GM12878 (cell line): ENCODE data around the gene ZMYND19. TPM values are rescaled to one million over a fixed set of nuclear protein-coding genes. Genes with fewer than 3 reads are reported as not detected.
"Not testable (repeated sequence)": the region's sequence is repeated elsewhere in the genome, so short reads cannot be mapped to it uniquely, and the experiment has no call there.

Source experiments
- ATAC-seq: fragments of 200-7000 bp; cut with Tn5 transposase; 3 replicates; pipeline ENCODE4 v1.9.1; 2020; ENCODE audit warnings: mild to moderate bottlenecking, moderate library complexity
- BruUV-seq: library from RNA; stranded (reverse); fragments of 400-500 nt; replicated peaks from 2 replicates; lab custom pipeline; 2021; lab: Mats Ljungman, UMichigan
- CTCF ChIA-PET: fragments of 300-600 bp; sonication (Branson Sonifier 250); formaldehyde crosslinking; extraction: SDS; loops from one replicate; lab custom pipeline; 2021; ENCODE audit warnings: inconsistent platforms; lab: Yijun Ruan, JAX
- POLR2A ChIA-PET: fragments of 350-600 bp; formaldehyde crosslinking; extraction: SDS; loops from one replicate; lab custom pipeline; 2021; ENCODE audit warnings: inconsistent platforms; lab: Charles Lee
- RAD21 ChIA-PET: fragments of 300-600 bp; sonication (Branson Sonifier 250); formaldehyde crosslinking; loops from one replicate; lab custom pipeline; 2023; ENCODE audit warnings: antibody characterized with exemption; ENCODE audit not compliant: unreplicated experiment; lab: Charles Lee
- SMC1A ChIA-PET: fragments of 300-600 bp; sonication (Branson Sonifier 250); formaldehyde crosslinking; loops from one replicate; lab custom pipeline; 2023; ENCODE audit not compliant: unreplicated experiment, uncharacterized antibody; lab: Charles Lee
- DNase-seq: peaks from one replicate; pipeline ENCODE4 v3.0.0-alpha.2; 2011; ENCODE audit warnings: low read depth, low spot score
- FAIRE-seq: peaks from 3 replicates; lab custom pipeline; 2011; peaks lifted over from hg19 to GRCh38; lab: Jason Lieb, UNC
- H2AFZ ChIP-seq: 2 replicates; pipeline ENCODE4 v1.6.0; 2011; ENCODE audit warnings: low read depth, low read length, control low read depth; ENCODE audit not compliant: control insufficient read depth
- H3K27ac ChIP-seq: 2 replicates; pipeline ENCODE4 v1.5.1; 2011; ENCODE audit warnings: control low read depth; ENCODE audit not compliant: control insufficient read depth, insufficient read depth
- H3K27me3 ChIP-seq, 2 experiments: replicated peaks in 1 of 2; 2 replicates each; pipeline versions ENCODE4 v1.6.0 to v1.6.1; 2011; ENCODE audit warnings: low read length in 1 of 2; ENCODE audit not compliant: control insufficient read depth in 2 of 2, insufficient read depth in 2 of 2
- H3K36me3 ChIP-seq, 2 experiments: 2 replicates each; pipeline ENCODE4 v1.5.1; 2011; ENCODE audit warnings: low read length in 1 of 2; ENCODE audit not compliant: control insufficient read depth in 2 of 2, insufficient read depth in 2 of 2
- H3K4me1 ChIP-seq: 2 replicates; pipeline ENCODE4 v1.6.1; 2011; ENCODE audit warnings: mild to moderate bottlenecking, low read length, moderate library complexity, mixed read lengths; ENCODE audit not compliant: control insufficient read depth, insufficient read depth
- H3K4me2 ChIP-seq: 2 replicates; pipeline ENCODE4 v1.6.0; 2011; ENCODE audit warnings: control low read depth; ENCODE audit not compliant: control insufficient read depth, insufficient read depth
- H3K4me3 ChIP-seq: fragments of 200-600 bp; sonication (generic); 2 replicates; pipeline ENCODE4 v1.5.1; 2016
- H3K79me2 ChIP-seq: 2 replicates; pipeline ENCODE4 v1.6.0; 2011; ENCODE audit warnings: low read length; ENCODE audit not compliant: control insufficient read depth, insufficient read depth
- H3K9ac ChIP-seq: 2 replicates; pipeline ENCODE4 v1.8.0; 2011; ENCODE audit warnings: low read length, control low read depth, mixed read lengths; ENCODE audit not compliant: control insufficient read depth, insufficient read depth
- H3K9me3 ChIP-seq: replicated peaks from 3 replicates; pipeline ENCODE4 v1.5.1; 2011; ENCODE audit warnings: mild to moderate bottlenecking, low read length; ENCODE audit not compliant: control insufficient read depth, insufficient read depth
- H4K20me1 ChIP-seq: 2 replicates; pipeline ENCODE4 v1.6.0; 2011; ENCODE audit not compliant: control insufficient read depth, insufficient read depth
- ZNF384 ChIP-seq: IDR thresholded peaks from 2 replicates; pipeline ENCODE4 v1.6.1; 2012; ENCODE audit warnings: low read depth, mild to moderate bottlenecking, low read length, improper control_type of control experiment, borderline replicate concordance
- WGBS: methylation state at CpG from one replicate; pipeline ENCODE4 v1.1.6; 2016; ENCODE audit warnings: low lambda C conversion rate; ENCODE audit not compliant: insufficient replicate concordance, insufficient coverage; ENCODE audit errors: missing lambda C conversion rate; 5-methylcytosine and 5-hydroxymethylcytosine counted together
- in situ Hi-C: fragments of 300-500 bp; cut with MboI; formaldehyde crosslinking; loops from 9 replicates; pipeline ENCODE4 v1.14.3; 2018; ENCODE audit warnings: mixed read lengths
- intact Hi-C: fragments of 100-400 bp; cut with micrococcal nuclease; formaldehyde crosslinking; loops from one replicate; pipeline ENCODE4 v1.14.2; 2022; ENCODE audit not compliant: unreplicated experiment
- polyA plus RNA-seq, 11 experiments: library from polyadenylated mRNA; depleted of rRNA in 4 of 11; unstranded in 6 of 11; stranded (reverse) in 5 of 11; fragments of >200 nt; fragmentation: Nextera tagmentation in 4 of 11; fragmentation: Illumina TruSeq in 1 of 11; extraction: Ambion mirVana in 4 of 11; extraction: Trizol in 1 of 11; gene quantifications; 1 replicate in 1 of 11; 2 replicates in 10 of 11; pipeline versions ENCODE4 v1.2.1 to v1.2.3, GENCODE V29; 2011 to 2016; ENCODE audit warnings: inconsistent platforms in 2 of 11, missing spikeins in 2 of 11, low read depth in 1 of 11
- total RNA-seq, 4 experiments: library from RNA; depleted of rRNA in 3 of 4; stranded (reverse); fragments of >200 nt in 3 of 4; fragmentation: Illumina TruSeq in 1 of 4; extraction: Trizol in 1 of 4; gene quantifications; 2 replicates each; pipeline versions ENCODE4 v1.2.1 to v1.2.3, GENCODE V29; 2013 to 2021
- TF ChIP-seq, protein P1 (sequence below): IDR thresholded peaks from 2 replicates; pipeline ENCODE4 v1.6.1; 2012; ENCODE audit warnings: mild to moderate bottlenecking, low read depth, low read length
- TF ChIP-seq, protein P2 (sequence below): IDR thresholded peaks from 2 replicates; pipeline ENCODE4 v1.6.1; 2011; ENCODE audit warnings: low read depth, low read length, improper control_type of control experiment, borderline replicate concordance

The ZMYND19 gene
- total and polyA plus RNA-seq, 10 of the 15 experiments (the other 5 are each of a cell fraction or from before 2014, with no cell fraction given) = 0.84 to 54.8 (median 20.1) TPM

DNA sequence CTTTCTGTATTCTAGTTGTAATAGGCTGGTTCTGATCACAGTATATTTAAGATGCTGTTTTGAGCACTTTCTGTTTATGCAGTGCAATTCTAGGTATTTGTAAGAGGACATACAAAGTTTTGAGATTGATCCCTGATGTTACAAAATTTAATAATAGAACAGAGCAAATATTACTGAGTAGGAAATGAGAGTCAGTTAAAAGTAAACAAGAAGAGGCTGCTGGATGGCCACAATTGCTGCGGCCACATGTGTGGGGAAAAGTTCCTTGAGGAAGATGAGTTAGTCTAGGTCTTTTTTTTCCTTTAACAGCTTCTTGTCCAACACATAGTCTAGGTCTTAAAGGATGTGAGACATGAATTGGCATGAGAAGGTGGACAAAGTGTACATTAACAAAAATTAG lies 39.8 kb upstream of the ZMYND19 start (continued):
- TF ChIP-seq, protein P1, sequence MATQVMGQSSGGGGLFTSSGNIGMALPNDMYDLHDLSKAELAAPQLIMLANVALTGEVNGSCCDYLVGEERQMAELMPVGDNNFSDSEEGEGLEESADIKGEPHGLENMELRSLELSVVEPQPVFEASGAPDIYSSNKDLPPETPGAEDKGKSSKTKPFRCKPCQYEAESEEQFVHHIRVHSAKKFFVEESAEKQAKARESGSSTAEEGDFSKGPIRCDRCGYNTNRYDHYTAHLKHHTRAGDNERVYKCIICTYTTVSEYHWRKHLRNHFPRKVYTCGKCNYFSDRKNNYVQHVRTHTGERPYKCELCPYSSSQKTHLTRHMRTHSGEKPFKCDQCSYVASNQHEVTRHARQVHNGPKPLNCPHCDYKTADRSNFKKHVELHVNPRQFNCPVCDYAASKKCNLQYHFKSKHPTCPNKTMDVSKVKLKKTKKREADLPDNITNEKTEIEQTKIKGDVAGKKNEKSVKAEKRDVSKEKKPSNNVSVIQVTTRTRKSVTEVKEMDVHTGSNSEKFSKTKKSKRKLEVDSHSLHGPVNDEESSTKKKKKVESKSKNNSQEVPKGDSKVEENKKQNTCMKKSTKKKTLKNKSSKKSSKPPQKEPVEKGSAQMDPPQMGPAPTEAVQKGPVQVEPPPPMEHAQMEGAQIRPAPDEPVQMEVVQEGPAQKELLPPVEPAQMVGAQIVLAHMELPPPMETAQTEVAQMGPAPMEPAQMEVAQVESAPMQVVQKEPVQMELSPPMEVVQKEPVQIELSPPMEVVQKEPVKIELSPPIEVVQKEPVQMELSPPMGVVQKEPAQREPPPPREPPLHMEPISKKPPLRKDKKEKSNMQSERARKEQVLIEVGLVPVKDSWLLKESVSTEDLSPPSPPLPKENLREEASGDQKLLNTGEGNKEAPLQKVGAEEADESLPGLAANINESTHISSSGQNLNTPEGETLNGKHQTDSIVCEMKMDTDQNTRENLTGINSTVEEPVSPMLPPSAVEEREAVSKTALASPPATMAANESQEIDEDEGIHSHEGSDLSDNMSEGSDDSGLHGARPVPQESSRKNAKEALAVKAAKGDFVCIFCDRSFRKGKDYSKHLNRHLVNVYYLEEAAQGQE = no peak
- TF ChIP-seq, protein P2, sequence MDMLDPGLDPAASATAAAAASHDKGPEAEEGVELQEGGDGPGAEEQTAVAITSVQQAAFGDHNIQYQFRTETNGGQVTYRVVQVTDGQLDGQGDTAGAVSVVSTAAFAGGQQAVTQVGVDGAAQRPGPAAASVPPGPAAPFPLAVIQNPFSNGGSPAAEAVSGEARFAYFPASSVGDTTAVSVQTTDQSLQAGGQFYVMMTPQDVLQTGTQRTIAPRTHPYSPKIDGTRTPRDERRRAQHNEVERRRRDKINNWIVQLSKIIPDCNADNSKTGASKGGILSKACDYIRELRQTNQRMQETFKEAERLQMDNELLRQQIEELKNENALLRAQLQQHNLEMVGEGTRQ = no peak
- no peak for TF ChIP-seq ZNF384

DNA sequence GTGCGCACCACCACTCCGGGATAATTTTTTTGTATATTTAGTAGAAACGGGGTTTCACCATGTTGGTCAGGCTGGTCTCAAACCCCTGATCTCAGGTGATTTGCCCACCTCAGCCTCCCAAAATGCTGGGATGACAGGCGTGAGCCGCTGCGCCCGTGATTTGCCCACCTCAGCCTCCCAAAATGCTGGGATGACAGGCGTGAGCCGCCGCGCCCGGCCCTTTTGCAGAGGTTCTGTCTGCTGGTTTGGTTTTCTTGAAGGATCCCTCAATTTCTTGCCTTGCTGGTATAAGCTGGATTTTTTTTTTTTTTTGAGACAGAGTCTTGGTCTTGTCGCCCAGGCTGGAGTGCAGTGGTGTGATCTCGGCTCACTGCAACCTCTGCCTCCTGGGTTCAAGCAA lies 37.1 kb upstream of the ZMYND19 start:
- H3K36me3 ChIP-seq, H4K20me1 ChIP-seq, SMC1A ChIA-PET, H2AFZ ChIP-seq, FAIRE-seq, ATAC-seq, BruUV-seq, H3K4me3 ChIP-seq, H3K27ac ChIP-seq, intact Hi-C loops, H3K9me3 ChIP-seq, H3K27me3 ChIP-seq, H3K9ac ChIP-seq, H3K4me2 ChIP-seq, DNase-seq, in situ Hi-C loops: not testable (repeated sequence)
- RAD21 ChIA-PET = interaction anchor here (1.0 to 1.6 kb wide), 3 partner anchors 9 to 45 kb away, joined by 3 to 4 read pairs (median 3); no protein-coding TSS in a partner anchor
- Histone ChIP-seq H3K79me2 (peaks cover 97% of the 10 kb centered on the region), H3K4me1 (peaks cover 44% of the 10 kb centered on the region)
- CTCF ChIA-PET = interaction anchor here (1.2 to 1.6 kb wide), 2 partner anchors 8 to 22 kb away, joined by 4 to 7 read pairs; partner anchors contain the start of gene EHMT1
- WGBS = 99% methylated on average over 13 of the region's 14 CpGs
- POLR2A ChIA-PET = interaction anchor here (0.6 to 2.0 kb wide), 2 partner anchors 8 to 629 kb away, joined by 3 to 10 read pairs; partner anchors contain the start of gene EHMT1
